Stimulated activated CD8-positive, alpha-beta memory T cell treated with anti-CD3 and anti-CD28 coated beads, Interleukin-12 subunit alpha, Interleukin-12 subunit beta, amount 100 ng/mL, for 4 hours (primary cell): ENCODE measurements around the gene C1QBP.
"Not testable (repeated sequence)": the region's sequence is repeated elsewhere in the genome, so short reads cannot be mapped to it uniquely, and the experiment has no call there.

ENCODE experiments used
- DNase-seq: peaks from one replicate; pipeline ENCODE4 v3.0.0-alpha.2; 2020; ENCODE audit warnings: low read depth

Gene C1QBP

GRCh38 chr17:5438716-5439445, at the start of gene C1QBP:
C1QBP (minus strand) TSS chr17:5439155; CDS start chr17:5439073, 82 bp downstream.
- peak; percentile 86 for DNase-seq

GRCh38 chr17:5488752-5489151, 49.8 kb upstream of the C1QBP start:
- DNase-seq = no peak

GRCh38 chr17:5486206-5487124, 47.5 kb upstream of the C1QBP start, which contains the start of gene MIS12:
MIS12 (plus strand) TSS chr17:5486566; CDS start chr17:5488863, 2,297 bp downstream.
- peak; percentile 91 for DNase-seq

GRCh38 chr17:5485270-5486205, 46.6 kb upstream of the C1QBP start, which contains the start of gene DERL2:
DERL2 (minus strand) TSS chr17:5486178; CDS start chr17:5486161, 17 bp downstream.
- DNase-seq = no peak

DNA sequence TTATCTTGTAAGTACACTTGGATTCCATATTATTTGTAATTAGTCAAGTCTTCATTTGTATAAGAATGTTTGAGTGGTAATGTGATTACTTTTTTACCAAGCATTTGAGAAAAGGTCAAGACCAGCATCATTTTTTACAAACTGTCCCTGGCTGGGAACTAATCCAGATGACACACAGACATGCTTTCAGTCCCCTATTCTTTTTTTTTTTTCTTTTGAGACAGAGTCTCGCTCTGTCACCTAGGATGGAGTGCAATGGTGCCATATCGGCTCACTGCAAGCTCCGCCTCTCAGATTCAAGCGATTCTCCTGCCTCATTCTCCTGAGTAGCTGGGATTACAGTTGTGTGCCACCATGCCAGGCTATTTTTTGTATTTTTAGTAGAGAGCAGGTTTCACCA, 42.5 kb upstream of the C1QBP start:
- DNase-seq = no peak

DNA sequence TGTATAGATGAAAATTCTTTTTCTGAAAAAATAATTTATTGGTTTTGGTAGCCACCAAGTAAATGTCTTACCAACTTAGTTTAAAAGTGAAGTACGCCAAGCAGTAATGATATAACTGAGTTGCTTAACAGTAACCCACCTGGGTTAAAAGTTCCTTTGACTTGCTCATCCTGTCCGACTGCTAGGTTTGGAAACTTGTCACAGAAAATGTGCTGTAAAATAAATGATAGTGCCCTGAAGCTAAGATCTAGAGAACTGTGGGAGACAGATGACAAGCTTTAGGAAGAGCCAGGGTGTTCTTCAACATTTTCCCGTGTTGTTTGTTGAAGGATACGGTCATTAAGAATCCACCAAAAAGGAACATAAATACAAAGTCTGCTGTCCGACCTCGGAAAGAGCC, 42.0 kb upstream of the C1QBP start:
- no peak for DNase-seq

DNA sequence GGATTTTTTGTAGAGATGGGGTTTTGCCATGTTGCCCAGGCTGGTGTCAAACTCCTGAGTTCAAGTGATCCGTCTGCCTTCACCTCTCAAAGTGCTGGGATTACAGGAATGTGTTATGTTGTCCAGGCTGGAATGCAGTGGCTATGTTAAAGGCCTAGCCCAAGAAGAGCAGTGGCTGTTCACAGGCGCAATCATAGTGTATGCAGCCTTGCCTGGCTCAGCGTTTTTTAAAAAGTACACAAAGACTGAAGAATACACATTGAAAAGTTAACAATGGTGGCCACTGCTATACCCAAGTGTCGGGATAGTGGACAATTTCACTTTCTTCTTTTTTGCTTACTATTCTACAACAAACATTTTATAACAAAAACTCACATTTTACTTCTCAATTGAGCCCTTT, 40.0 kb upstream of the C1QBP start:
- DNase-seq = no peak

- no peak for DNase-seq
Observed at GRCh38 chr17:5473906-5474305, 35.0 kb upstream of the C1QBP start.

DNA sequence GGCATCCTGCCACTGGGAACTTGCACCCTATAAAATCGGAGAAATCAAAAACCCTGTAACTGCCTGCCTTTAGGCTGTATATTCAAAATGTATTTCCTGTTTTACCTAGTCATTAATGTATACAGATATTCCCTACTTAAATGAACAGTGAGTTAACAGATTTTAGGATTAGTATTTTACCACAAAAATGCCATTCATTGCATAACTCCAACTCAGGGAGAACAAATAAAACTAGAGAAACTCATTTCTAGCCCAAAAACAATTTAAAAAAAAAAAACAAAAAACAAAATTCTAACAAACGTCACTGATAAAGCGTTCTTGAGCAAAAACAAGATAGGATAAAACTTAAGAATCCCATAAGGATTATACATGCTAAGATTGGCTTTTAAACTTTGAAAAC, 33.6 kb upstream of the C1QBP start:
- DNase-seq = no peak

DNA sequence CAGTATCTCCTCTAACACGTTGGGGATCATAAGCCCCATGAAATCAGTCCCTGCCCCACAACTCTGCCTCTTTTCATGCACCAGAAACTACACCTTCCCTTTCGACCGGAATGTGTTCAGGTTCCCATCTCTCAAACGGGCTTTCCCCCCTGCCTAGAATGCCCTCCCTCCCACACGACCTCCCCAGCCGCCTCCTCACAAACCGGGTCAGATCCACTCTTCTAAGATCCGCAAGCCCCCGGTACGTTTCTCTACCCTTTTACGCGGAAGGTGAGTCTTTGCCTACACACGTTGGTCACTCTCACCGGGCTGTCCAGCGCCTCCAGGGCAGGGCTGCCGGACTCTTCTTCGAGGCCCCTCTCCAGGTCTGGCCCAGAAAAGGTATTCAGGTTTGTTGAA, 29.1 kb upstream of the C1QBP start:
- DNase-seq = no peak

- DNase-seq = no peak
Observed at GRCh38 chr17:5467416-5467815, 28.5 kb upstream of the C1QBP start.

DNA sequence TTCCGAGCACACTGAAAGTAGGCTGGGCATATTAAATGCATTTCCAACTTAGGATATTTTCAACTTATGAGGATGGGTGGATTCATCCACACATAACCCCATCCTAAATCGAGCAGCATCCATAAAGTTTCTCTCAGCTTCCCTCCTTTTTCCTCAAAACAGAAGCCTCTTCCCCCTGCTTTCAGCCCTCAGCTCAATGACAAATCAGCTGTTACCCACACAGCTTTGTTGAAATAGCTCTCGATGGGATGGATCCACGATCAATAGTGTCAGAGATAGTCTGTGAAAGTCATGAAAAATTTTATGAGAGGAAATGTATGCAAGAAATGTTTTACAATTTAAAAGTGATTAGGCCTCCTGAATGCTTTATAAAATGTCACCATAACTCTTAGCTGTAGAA, 27.3 kb upstream of the C1QBP start:
- DNase-seq = no peak

GRCh38 chr17:5464717-5465507, 26.0 kb upstream of the C1QBP start:
- no peak for DNase-seq

- DNase-seq = no peak
Observed at GRCh38 chr17:5446786-5447185, 7.8 kb upstream of the C1QBP start.

- no peak for DNase-seq
Observed at GRCh38 chr17:5444209-5444608, 5.3 kb upstream of the C1QBP start.

- no peak for DNase-seq
Observed at GRCh38 chr17:5443728-5444127, 4.8 kb upstream of the C1QBP start.

GRCh38 chr17:5439446-5439764, 450 bp upstream of the C1QBP start:
- DNase-seq = no peak

- no peak for DNase-seq
Observed at GRCh38 chr17:5437721-5438317, 1.1 kb downstream of the C1QBP start.

DNA sequence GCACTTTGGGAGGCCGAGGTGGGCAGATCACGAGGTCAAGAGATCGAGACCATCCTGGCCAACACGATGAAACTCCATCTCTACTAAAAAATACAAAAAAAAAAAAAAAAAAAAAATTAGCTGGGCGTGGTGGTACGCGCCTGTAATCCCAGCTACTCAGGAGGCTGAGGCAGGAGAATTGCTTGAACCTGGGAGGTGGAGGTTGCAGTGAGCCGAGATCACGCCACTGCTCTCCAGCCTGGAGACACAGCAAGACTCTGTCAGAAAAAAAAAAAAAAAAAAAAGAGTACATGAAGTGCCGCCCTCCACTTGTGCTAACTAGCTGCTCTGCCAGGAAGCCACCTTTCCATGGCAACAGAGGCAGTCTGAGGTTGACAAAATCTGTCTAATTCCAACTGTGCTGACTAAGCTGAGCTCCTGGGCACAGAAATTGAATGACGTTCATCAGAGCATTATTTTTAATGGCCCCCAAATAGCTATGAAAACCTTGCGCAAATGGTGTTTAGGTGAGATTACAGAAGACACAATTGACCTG, 3.1 kb downstream of the C1QBP start:
- DNase-seq = not testable (repeated sequence)

DNA sequence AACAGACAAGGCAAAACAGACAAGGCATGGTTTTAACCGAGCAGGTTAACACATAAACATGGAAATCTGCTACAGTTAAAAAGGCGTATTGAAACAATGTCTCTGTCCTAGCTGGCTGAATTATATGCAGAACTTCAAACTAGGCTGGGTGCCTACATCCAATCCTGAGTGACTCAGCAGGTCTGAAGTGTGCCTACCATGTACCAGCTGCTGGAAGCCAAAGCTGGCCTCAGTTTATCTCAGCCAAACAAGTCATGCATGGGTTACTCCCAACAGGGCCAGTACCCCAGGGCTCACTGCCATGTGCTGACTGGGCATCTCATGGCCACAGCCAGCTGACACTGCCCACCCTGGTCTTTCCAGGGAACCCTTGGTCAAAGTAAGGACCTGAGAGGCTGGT, 4.0 kb downstream of the C1QBP start:
- no peak for DNase-seq
